Nephron (organoid): ENCODE measurements around the gene PLS1.
"Not testable (repeated sequence)": the region's sequence is repeated elsewhere in the genome, so short reads cannot be mapped to it uniquely, and the experiment has no call there.

Experiments
- H3K27ac Mint-ChIP-seq, 3 experiments: 2 replicates each; pipeline ENCODE4 v1.8.0; 2020; ENCODE audit warnings: mixed read lengths in 3 of 3, mild to moderate bottlenecking in 2 of 3, moderate library complexity in 1 of 3
- H3K27me3 Mint-ChIP-seq: 2 replicates; pipeline ENCODE4 v1.8.0; 2021; ENCODE audit warnings: low read depth, mild to moderate bottlenecking, moderate library complexity, mixed read lengths
- H3K36me3 Mint-ChIP-seq: 2 replicates; pipeline ENCODE4 v1.8.0; 2020; ENCODE audit warnings: low read depth, mixed read lengths
- H3K4me1 Mint-ChIP-seq: 2 replicates; pipeline ENCODE4 v1.8.0; 2020; ENCODE audit warnings: mixed read lengths
- H3K4me3 Mint-ChIP-seq, 3 experiments: 2 replicates each; pipeline ENCODE4 v1.8.0; 2020; ENCODE audit warnings: mild to moderate bottlenecking in 3 of 3, mixed read lengths in 3 of 3, moderate library complexity in 2 of 3
- H3K9me3 Mint-ChIP-seq: 2 replicates; pipeline ENCODE4 v1.8.0; 2020; ENCODE audit warnings: mixed read lengths
- CTCF ChIP-seq, 3 experiments: fragments of 200-600 bp; sonication (generic); IDR thresholded peaks; one replicate each; pipeline ENCODE4 v1.5.0; 2021; ENCODE audit warnings: antibody characterized with exemption in 3 of 3; ENCODE audit not compliant: unreplicated experiment in 3 of 3

Gene PLS1

GRCh38 chr3:142578329-142579223 is 17.6 kb upstream of the PLS1 start, which contains the start of gene ATR:
Gene ATR, minus strand, starts transcription at chr3:142578733. Its CDS starts 29 bp downstream, at chr3:142578704.
- no peaks in the 10 kb centered on the region for H3K27me3 Mint-ChIP-seq
- peak within 1 kb of the TSS; percentile 97 to 99 (median 98) for H3K4me3 Mint-ChIP-seq
- TF ChIP-seq CTCF (IDR thresholded peaks at IDR 0.05; ENCODE audit: unreplicated experiment in 3 of 3), result no peak
- peaks cover 4% of the 10 kb centered on the region for H3K36me3 Mint-ChIP-seq
- no peaks in the 10 kb centered on the region for H3K9me3 Mint-ChIP-seq
- peaks cover 30% of the 10 kb centered on the region for H3K4me1 Mint-ChIP-seq
- peak within 1 kb of the TSS; percentile 94 to 96 (median 95) for H3K27ac Mint-ChIP-seq

- peaks cover 30% of the 10 kb centered on the region for H3K4me1 Mint-ChIP-seq
- no peaks in the 10 kb centered on the region for H3K9me3 Mint-ChIP-seq
- peak overlapping the region; percentile 97 to 99 (median 98) for H3K4me3 Mint-ChIP-seq
- H3K27ac Mint-ChIP-seq, result peak overlapping the region; percentile 94 to 96 (median 95)
- no peak for TF ChIP-seq CTCF (IDR thresholded peaks at IDR 0.05; ENCODE audit: unreplicated experiment in 3 of 3)
- no peaks in the 10 kb centered on the region for H3K36me3 Mint-ChIP-seq
- peaks cover 4% of the 10 kb centered on the region for H3K27me3 Mint-ChIP-seq
Observed at GRCh38 chr3:142580061-142580423, 16.2 kb upstream of the PLS1 start.

GRCh38 chr3:142581070-142581469 is 15.1 kb upstream of the PLS1 start:
- H3K27me3 Mint-ChIP-seq, H3K27ac Mint-ChIP-seq: not testable (repeated sequence)

GRCh38 chr3:142586803-142587406 is 9.3 kb upstream of the PLS1 start:
- peak; percentile 61 to 68 (median 63) for TF ChIP-seq CTCF (IDR thresholded peaks at IDR 0.05; ENCODE audit: unreplicated experiment in 3 of 3)
- no peaks in the 10 kb centered on the region for H3K36me3 Mint-ChIP-seq
- H3K4me1 Mint-ChIP-seq, result no peaks in the 10 kb centered on the region
- no peaks in the 10 kb centered on the region for H3K9me3 Mint-ChIP-seq
- H3K4me3 Mint-ChIP-seq, result no peak overlapping the region
- no peak overlapping the region for H3K27ac Mint-ChIP-seq
- H3K27me3 Mint-ChIP-seq, result peaks cover 8% of the 10 kb centered on the region

More at GRCh38 chr3:142581070-142581469, 15.1 kb upstream of the PLS1 start:
- not testable (repeated sequence) for H3K4me3 Mint-ChIP-seq, H3K9me3 Mint-ChIP-seq, H3K36me3 Mint-ChIP-seq
- peaks cover 25% of the 10 kb centered on the region for H3K4me1 Mint-ChIP-seq

- no peak overlapping the region for H3K27ac Mint-ChIP-seq
- no peak overlapping the region for H3K4me3 Mint-ChIP-seq
- no peaks in the 10 kb centered on the region for H3K36me3 Mint-ChIP-seq
- no peaks in the 10 kb centered on the region for H3K4me1 Mint-ChIP-seq
- no peaks in the 10 kb centered on the region for H3K9me3 Mint-ChIP-seq
- peaks cover 8% of the 10 kb centered on the region for H3K27me3 Mint-ChIP-seq
- TF ChIP-seq CTCF (IDR thresholded peaks at IDR 0.05; ENCODE audit: unreplicated experiment in 3 of 3), result no peak
Observed at GRCh38 chr3:142588703-142589102, 7.5 kb upstream of the PLS1 start.

- H3K27me3 Mint-ChIP-seq, result peaks cover 29% of the 10 kb centered on the region
- H3K36me3 Mint-ChIP-seq, H3K27ac Mint-ChIP-seq, H3K4me3 Mint-ChIP-seq, H3K9me3 Mint-ChIP-seq: not testable (repeated sequence)
- peaks cover 13% of the 10 kb centered on the region for H3K4me1 Mint-ChIP-seq
Observed at GRCh38 chr3:142592268-142592667, 3.9 kb upstream of the PLS1 start.
